ENCODE data around the gene PLEKHA7. TPM values are rescaled to one million over a fixed set of nuclear protein-coding genes. Genes with fewer than 3 reads are reported as not detected.
"Not testable (repeated sequence)": the region's sequence is repeated elsewhere in the genome, so short reads cannot be mapped to it uniquely, and the experiment has no call there.

PLEKHA7 gene
- total RNA-seq, 4 donors from 2014 or later: 0.72 to 3.6 (median 2.2) TPM

DNA sequence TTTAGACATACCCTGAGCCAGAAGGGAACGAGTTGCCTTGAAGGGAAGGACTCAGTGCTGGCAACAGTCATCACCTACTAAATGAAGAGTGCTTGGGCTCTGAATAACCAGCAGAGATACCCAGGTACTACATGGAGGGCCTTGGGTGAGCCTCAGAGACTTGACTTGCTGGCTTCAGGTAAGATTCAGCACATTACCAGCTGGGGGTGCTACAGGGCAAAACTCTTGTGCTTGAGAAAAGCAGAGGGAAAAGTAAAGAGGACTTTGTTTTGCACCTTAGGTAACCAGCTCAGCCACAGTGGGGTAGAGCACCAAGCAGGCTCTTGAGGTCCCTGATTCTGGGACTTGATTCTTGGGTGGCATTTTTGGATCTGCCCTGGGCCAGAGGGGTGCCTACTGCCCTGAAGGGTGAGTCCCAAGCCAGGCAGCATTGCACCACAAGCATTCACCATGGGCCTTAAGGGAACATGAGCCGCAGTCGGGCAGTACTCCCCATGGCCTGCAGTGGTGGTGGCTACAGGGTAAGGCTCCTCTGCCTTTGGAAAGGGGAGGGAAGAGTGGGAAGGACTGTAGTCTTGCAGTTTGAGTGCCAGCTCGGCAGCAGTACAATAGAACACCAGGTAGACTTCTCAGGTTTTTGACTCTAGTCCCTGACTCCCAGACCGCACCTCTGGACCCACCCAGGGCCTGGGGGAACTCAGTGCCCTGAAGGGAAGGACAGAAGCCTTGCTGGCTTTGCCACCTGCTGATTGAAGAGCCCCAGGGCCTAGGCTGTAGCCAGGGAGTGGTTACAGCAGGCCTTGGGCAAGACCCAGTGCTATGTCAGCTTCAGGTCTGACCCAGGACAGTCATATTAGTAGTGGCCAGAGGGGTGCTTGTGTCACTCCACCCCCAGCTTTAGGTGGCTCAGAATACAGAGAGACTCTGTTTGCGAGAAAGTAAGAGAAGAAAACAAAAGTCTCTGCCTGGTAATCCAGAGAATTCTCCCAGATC lies 22.7 kb upstream of the PLEKHA7 start:
- Histone ChIP-seq H3K4me3 (no peak overlapping the region), H3K36me3 (no peaks in the 10 kb centered on the region), H3K27me3 (no peaks in the 10 kb centered on the region), H3K4me1 (no peaks in the 10 kb centered on the region), H3K9me3 (no peaks in the 10 kb centered on the region), H3K27ac (no peak overlapping the region)
- DNase-seq (no peak), ATAC-seq (no peak)
- intact Hi-C loops (cut with DNase I; ENCODE audit: low total_unique reads): no loop called here
- in situ Hi-C loops (cut with MboI; ENCODE audit: low sequenced_read_pairs in 4 of 4): no loop called here
- no peak for TF ChIP-seq CTCF (IDR thresholded peaks at IDR 0.05 in 4 of 5, conservative IDR thresholded peaks at IDR 0.05 in 1 of 5)
- no peak for TF ChIP-seq POLR2A (IDR thresholded peaks at IDR 0.05)

GRCh38 chr11:17034027-17034426 lies 19.8 kb upstream of the PLEKHA7 start:
- H3K27me3 ChIP-seq; H3K4me3 ChIP-seq; intact Hi-C loops (cut with DNase I; ENCODE audit: low total_unique reads); H3K4me1 ChIP-seq; in situ Hi-C loops (cut with MboI; ENCODE audit: low sequenced_read_pairs in 4 of 4); ATAC-seq; H3K9me3 ChIP-seq; H3K36me3 ChIP-seq; DNase-seq; H3K27ac ChIP-seq: not testable (repeated sequence)

GRCh38 chr11:17026487-17027082 lies 12.4 kb upstream of the PLEKHA7 start:
- in situ Hi-C loops (cut with MboI; ENCODE audit: low sequenced_read_pairs in 4 of 4): no loop called here
- no peak for TF ChIP-seq CTCF (IDR thresholded peaks at IDR 0.05 in 4 of 5, conservative IDR thresholded peaks at IDR 0.05 in 1 of 5)
- TF ChIP-seq POLR2A (IDR thresholded peaks at IDR 0.05): no peak
- no peak for ATAC-seq

GRCh38 chr11:17024924-17025323 lies 10.7 kb upstream of the PLEKHA7 start:
- intact Hi-C loops (cut with DNase I; ENCODE audit: low total_unique reads): no loop called here
- H3K4me3 ChIP-seq: no peak overlapping the region
- no peaks in the 10 kb centered on the region for H3K36me3 ChIP-seq
- no peaks in the 10 kb centered on the region for H3K4me1 ChIP-seq
- in situ Hi-C loops (cut with MboI; ENCODE audit: low sequenced_read_pairs in 4 of 4): no loop called here
- H3K9me3 ChIP-seq: no peaks in the 10 kb centered on the region
- no peaks in the 10 kb centered on the region for H3K27me3 ChIP-seq
- TF ChIP-seq CTCF (IDR thresholded peaks at IDR 0.05 in 4 of 5, conservative IDR thresholded peaks at IDR 0.05 in 1 of 5): no peak
- TF ChIP-seq POLR2A (IDR thresholded peaks at IDR 0.05): no peak
- ATAC-seq (no peak), DNase-seq (no peak)
- H3K27ac ChIP-seq: no peak overlapping the region

More at GRCh38 chr11:17026487-17027082, 12.4 kb upstream of the PLEKHA7 start:
- no peak overlapping the region for H3K27ac ChIP-seq
- H3K27me3 ChIP-seq: no peaks in the 10 kb centered on the region
- H3K36me3 ChIP-seq: no peaks in the 10 kb centered on the region
- no peaks in the 10 kb centered on the region for H3K9me3 ChIP-seq
- H3K4me1 ChIP-seq: no peaks in the 10 kb centered on the region
- no peak overlapping the region for H3K4me3 ChIP-seq
- DNase-seq: no peak
- intact Hi-C loops (cut with DNase I; ENCODE audit: low total_unique reads): no loop called here

DNA sequence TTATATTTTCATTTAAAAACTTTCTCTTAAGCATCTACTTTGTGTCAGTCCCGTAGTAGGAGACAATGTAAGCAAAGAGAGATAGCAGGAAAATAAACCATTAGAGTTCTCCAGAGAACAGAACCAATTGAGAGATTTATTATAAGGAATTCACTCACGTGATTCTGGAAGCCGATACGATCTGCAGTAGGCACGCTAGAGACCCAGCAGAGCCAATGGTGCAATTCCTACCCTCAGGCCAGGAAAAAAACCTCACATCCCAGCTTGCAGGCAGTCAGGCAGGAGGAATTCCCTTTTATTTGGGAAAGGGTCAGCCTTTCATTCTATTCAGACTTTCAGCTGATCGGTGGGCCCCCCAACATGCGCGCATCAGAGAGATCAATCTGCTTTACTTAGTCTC lies 7.3 kb upstream of the PLEKHA7 start:
- no peak for DNase-seq
- Histone ChIP-seq H3K4me3 (no peak overlapping the region), H3K9me3 (no peaks in the 10 kb centered on the region), H3K27ac (no peak overlapping the region), H3K27me3 (no peaks in the 10 kb centered on the region), H3K36me3 (no peaks in the 10 kb centered on the region), H3K4me1 (no peaks in the 10 kb centered on the region)
- no peak for TF ChIP-seq POLR2A (IDR thresholded peaks at IDR 0.05)
- TF ChIP-seq CTCF (IDR thresholded peaks at IDR 0.05 in 4 of 5, conservative IDR thresholded peaks at IDR 0.05 in 1 of 5): no peak
- in situ Hi-C loops (cut with MboI; ENCODE audit: low sequenced_read_pairs in 4 of 4) (no loop called here), intact Hi-C loops (cut with DNase I; ENCODE audit: low total_unique reads) (no loop called here)
- no peak for ATAC-seq
